NT2/D1 (cell line): ENCODE measurements around the gene PON1.

ENCODE experiments used
- SUZ12 ChIP-seq: IDR thresholded peaks from 2 replicates; pipeline ENCODE4 v1.6.1; 2011; ENCODE audit not compliant: insufficient read length, insufficient read depth; ENCODE audit errors: extremely low read depth
- YY1 ChIP-seq: IDR thresholded peaks from 2 replicates; pipeline ENCODE4 v1.6.1; 2011; ENCODE audit not compliant: insufficient read length, insufficient read depth
- ZNF274 ChIP-seq: IDR thresholded peaks from 2 replicates; pipeline ENCODE4 v1.6.1; 2011; ENCODE audit warnings: mild to moderate bottlenecking, low read depth, low read length

GRCh38 chr7:95276114-95276513 lies 48.2 kb downstream of the PON1 start:
- TF ChIP-seq ZNF274 = no peak
- TF ChIP-seq YY1 = no peak
- no peak for TF ChIP-seq SUZ12
